Measurements from ENCODE around the gene INTS3.

The INTS3 gene

GRCh38 chr1:153734396-153735089 lies 6.7 kb downstream of the INTS3 start:
- no peak overlapping the region for H3K4me3 ChIP-seq (ENCODE audit: low read depth, low read length)
- no peak for DNase-seq (ENCODE audit: low read depth)
- no peak for TF ChIP-seq CTCF (IDR thresholded peaks at IDR 0.05; ENCODE audit: low read depth, low read length, missing control alignments)

GRCh38 chr1:153735090-153735420 lies 7.2 kb downstream of the INTS3 start:
- DNase-seq (ENCODE audit: low read depth) = no peak
- no peak for TF ChIP-seq CTCF (IDR thresholded peaks at IDR 0.05; ENCODE audit: low read depth, low read length, missing control alignments)

GRCh38 chr1:153741986-153742385 lies 14.1 kb downstream of the INTS3 start:
- no peak for DNase-seq (ENCODE audit: low read depth)
- no peak overlapping the region for H3K4me3 ChIP-seq (ENCODE audit: low read depth, low read length)
- TF ChIP-seq CTCF (IDR thresholded peaks at IDR 0.05; ENCODE audit: low read depth, low read length, missing control alignments) = no peak

More at GRCh38 chr1:153735090-153735420, 7.2 kb downstream of the INTS3 start:
- H3K4me3 ChIP-seq (ENCODE audit: low read depth, low read length) = no peak overlapping the region

- peak; percentile 55 for DNase-seq (ENCODE audit: low read depth)
- H3K4me3 ChIP-seq (ENCODE audit: low read depth, low read length) = no peak overlapping the region
- no peak for TF ChIP-seq CTCF (IDR thresholded peaks at IDR 0.05; ENCODE audit: low read depth, low read length, missing control alignments)
Observed at GRCh38 chr1:153742411-153743142, 14.7 kb downstream of the INTS3 start.

- no peak for DNase-seq (ENCODE audit: low read depth)
- no peak for TF ChIP-seq CTCF (IDR thresholded peaks at IDR 0.05; ENCODE audit: low read depth, low read length, missing control alignments)
- no peak overlapping the region for H3K4me3 ChIP-seq (ENCODE audit: low read depth, low read length)
Observed at GRCh38 chr1:153745417-153745816, 17.6 kb downstream of the INTS3 start.

- DNase-seq (ENCODE audit: low read depth) = no peak
- no peak for TF ChIP-seq CTCF (IDR thresholded peaks at IDR 0.05; ENCODE audit: low read depth, low read length, missing control alignments)
- H3K4me3 ChIP-seq (ENCODE audit: low read depth, low read length) = no peak overlapping the region
Observed at GRCh38 chr1:153746174-153746573, 18.3 kb downstream of the INTS3 start.
